ENCODE results near the gene GNAI3. TPM values are rescaled to one million over a fixed set of nuclear protein-coding genes. Genes with fewer than 3 reads are reported as not detected.
"Not testable (repeated sequence)": the region's sequence is repeated elsewhere in the genome, so short reads cannot be mapped to it uniquely, and the experiment has no call there.

Gene GNAI3
- total and polyA plus RNA-seq, 2 of the 13 experiments (the other 11 are each of a cell fraction or from before 2014, with no cell fraction given) = 4.3 to 9.0 TPM

DNA sequence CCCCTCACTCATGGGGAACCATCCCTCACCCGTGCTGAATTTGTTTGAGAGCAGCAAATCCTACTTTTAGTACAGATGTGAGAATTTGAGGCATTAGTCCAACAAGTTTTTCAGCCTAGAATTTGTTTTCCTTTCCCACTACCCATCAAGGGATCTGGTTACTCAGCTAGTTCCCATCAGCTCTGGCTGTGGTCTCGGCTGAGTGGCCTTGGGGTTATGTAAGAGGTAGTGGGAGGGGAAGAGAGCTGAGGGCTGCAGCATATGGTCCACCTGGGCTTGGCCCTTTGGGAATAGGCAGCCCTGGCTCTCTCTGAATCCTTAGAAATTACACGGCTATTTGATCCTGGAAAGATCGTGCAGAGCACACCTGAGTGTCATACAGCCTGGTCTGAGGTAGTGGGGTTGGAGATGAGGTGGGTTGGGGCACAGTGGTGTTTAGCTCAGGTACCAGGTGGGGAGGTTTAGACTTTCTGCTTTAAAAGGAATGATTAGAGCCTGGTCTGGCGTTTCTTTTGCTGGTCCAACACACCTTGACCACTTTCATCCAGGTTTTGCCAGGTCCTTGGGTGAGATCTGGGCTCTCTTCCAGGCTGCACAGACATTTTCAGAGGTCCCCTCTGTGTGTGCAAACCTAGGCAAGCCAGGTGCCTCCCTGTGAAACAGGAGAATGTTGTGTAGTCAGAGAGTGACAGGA is 111.7 kb downstream of the GNAI3 start:
- no TSS peak for BruUV-seq (replicated peaks)
- in situ Hi-C loops (cut with HindIII; ENCODE audit: extremely low pct_ligation_motif_present, low pct_unique_long_range_greater_than_20kb) (loop anchor here (10.0 kb wide), 1 partner anchor 55 kb away; the partner anchor contains the start of gene GSTM5), intact Hi-C loops (cut with micrococcal nuclease; ENCODE audit: unreplicated experiment) (loop anchor here (5.0 kb wide), 1 partner anchor 112 kb away; no protein-coding TSS in a partner anchor)
- FAIRE-seq (no peak), DNase-seq (ENCODE audit: low spot score) (peak; percentile 30), ATAC-seq (no peak)
- H3K9me3 ChIP-seq (ENCODE audit: low read length) = no peaks in the 10 kb centered on the region
- H3K79me2 ChIP-seq (ENCODE audit: insufficient read depth, low read length) = no peaks in the 10 kb centered on the region
- TF ChIP-seq ZNF570 (CRISPR knock-in tag; IDR thresholded peaks at IDR 0.05; ENCODE audit: borderline replicate concordance) = no peak
- TF ChIP-seq, protein P1, sequence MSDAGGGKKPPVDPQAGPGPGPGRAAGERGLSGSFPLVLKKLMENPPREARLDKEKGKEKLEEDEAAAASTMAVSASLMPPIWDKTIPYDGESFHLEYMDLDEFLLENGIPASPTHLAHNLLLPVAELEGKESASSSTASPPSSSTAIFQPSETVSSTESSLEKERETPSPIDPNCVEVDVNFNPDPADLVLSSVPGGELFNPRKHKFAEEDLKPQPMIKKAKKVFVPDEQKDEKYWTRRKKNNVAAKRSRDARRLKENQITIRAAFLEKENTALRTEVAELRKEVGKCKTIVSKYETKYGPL (CRISPR knock-in tag; IDR thresholded peaks at IDR 0.05) = peak; percentile 95
- 0 out of 2 replicates have a peak, but pooled peaks have one; percentile 21 for TF ChIP-seq MED1 (CRISPR knock-in tag; IDR thresholded peaks at IDR 0.05)
- peak; percentile 44; the same call in 1 of the 2 replicates for TF ChIP-seq BCL6 (CRISPR knock-in tag; IDR thresholded peaks at IDR 0.05)
- TF ChIP-seq, protein P2, sequence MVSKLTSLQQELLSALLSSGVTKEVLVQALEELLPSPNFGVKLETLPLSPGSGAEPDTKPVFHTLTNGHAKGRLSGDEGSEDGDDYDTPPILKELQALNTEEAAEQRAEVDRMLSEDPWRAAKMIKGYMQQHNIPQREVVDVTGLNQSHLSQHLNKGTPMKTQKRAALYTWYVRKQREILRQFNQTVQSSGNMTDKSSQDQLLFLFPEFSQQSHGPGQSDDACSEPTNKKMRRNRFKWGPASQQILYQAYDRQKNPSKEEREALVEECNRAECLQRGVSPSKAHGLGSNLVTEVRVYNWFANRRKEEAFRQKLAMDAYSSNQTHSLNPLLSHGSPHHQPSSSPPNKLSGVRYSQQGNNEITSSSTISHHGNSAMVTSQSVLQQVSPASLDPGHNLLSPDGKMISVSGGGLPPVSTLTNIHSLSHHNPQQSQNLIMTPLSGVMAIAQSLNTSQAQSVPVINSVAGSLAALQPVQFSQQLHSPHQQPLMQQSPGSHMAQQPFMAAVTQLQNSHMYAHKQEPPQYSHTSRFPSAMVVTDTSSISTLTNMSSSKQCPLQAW (CRISPR knock-in tag; IDR thresholded peaks at IDR 0.05) = 0 out of 2 replicates have a peak, but pooled peaks have one; percentile 28
- H3K27me3 ChIP-seq (ENCODE audit: control insufficient read depth in 1 of 2, insufficient read depth in 2 of 2, low read length in 2 of 2) = no peaks in the 10 kb centered on the region
- H2AFZ ChIP-seq (ENCODE audit: low read length) = no peak overlapping the region
- ChIA-PET POLR2A (no interaction called here), CTCF (ENCODE audit: low intra/inter-chr PET ratio, low total read pairs) (no interaction called here)
- H3K27ac ChIP-seq (ENCODE audit: extremely low read length, insufficient read depth, low read length) = no peak overlapping the region
- 75% methylated on average over 5 of the region's 5 CpGs for WGBS (ENCODE audit: low lambda C conversion rate)
- H4K20me1 ChIP-seq (ENCODE audit: insufficient read depth, low read length) = no peaks in the 10 kb centered on the region
- no peaks in the 10 kb centered on the region; a peak in 2 of 5 replicates for H3K36me3 ChIP-seq (replicated peaks in 1 of 2; ENCODE audit: control insufficient read depth in 1 of 2, insufficient read depth in 2 of 2, low read length in 2 of 2)
- H3K4me2 ChIP-seq (ENCODE audit: low read depth, low read length) = no peak overlapping the region
- no peak overlapping the region for H3K9ac ChIP-seq (ENCODE audit: insufficient read depth, low read depth, low read length)
- H3K4me3 ChIP-seq (replicated peaks in 1 of 3; ENCODE audit: insufficient read depth in 1 of 3, low read depth in 2 of 3, low read length in 3 of 3) = no peak overlapping the region
- H3K4me1 ChIP-seq (ENCODE audit: insufficient read depth, low read length) = peaks cover 27% of the 10 kb centered on the region

DNA sequence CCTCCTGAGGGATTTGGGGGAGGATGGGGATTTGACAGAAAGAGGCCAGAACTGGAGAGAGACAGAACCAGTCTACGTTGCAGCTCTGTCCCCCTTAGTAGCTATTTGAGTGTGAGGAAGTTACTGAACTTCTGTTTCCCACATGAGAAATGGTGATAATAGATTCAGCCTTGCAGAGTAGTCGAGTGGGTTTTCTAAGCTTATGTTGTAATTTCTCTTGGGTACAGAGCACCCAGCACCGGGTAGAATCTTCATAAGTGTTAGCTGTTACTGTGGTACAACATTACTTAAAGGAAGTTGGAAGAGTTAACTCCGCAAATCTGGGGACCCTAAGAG is 112.2 kb downstream of the GNAI3 start:
- H2AFZ ChIP-seq (ENCODE audit: low read length); ATAC-seq; H3K79me2 ChIP-seq (ENCODE audit: insufficient read depth, low read length); H3K4me3 ChIP-seq (replicated peaks in 1 of 3; ENCODE audit: insufficient read depth in 1 of 3, low read depth in 2 of 3, low read length in 3 of 3); H3K27me3 ChIP-seq (ENCODE audit: control insufficient read depth in 1 of 2, insufficient read depth in 2 of 2, low read length in 2 of 2); BruUV-seq (replicated peaks); H3K27ac ChIP-seq (ENCODE audit: extremely low read length, insufficient read depth, low read length); H3K9ac ChIP-seq (ENCODE audit: insufficient read depth, low read depth, low read length); POLR2A ChIA-PET; DNase-seq (ENCODE audit: low spot score); H3K9me3 ChIP-seq (ENCODE audit: low read length); H4K20me1 ChIP-seq (ENCODE audit: insufficient read depth, low read length); H3K4me2 ChIP-seq (ENCODE audit: low read depth, low read length); FAIRE-seq; H3K36me3 ChIP-seq (replicated peaks in 1 of 2; ENCODE audit: control insufficient read depth in 1 of 2, insufficient read depth in 2 of 2, low read length in 2 of 2); CTCF ChIA-PET (ENCODE audit: low intra/inter-chr PET ratio, low total read pairs); intact Hi-C loops (cut with micrococcal nuclease; ENCODE audit: unreplicated experiment): not testable (repeated sequence)
- in situ Hi-C loops (cut with HindIII; ENCODE audit: extremely low pct_ligation_motif_present, low pct_unique_long_range_greater_than_20kb) = loop anchor here (10.0 kb wide), 1 partner anchor 54 kb away; the partner anchor contains the start of gene GSTM5
- WGBS (ENCODE audit: low lambda C conversion rate) = 94% methylated on average over 2 of the region's 4 CpGs
- H3K4me1 ChIP-seq (ENCODE audit: insufficient read depth, low read length) = peaks cover 22% of the 10 kb centered on the region; the same call in 1 of the 2 replicates
